Stomach (tissue), 4 donors: Measurements from ENCODE around the gene DNAJC6.

Experiments used
- EP300 ChIP-seq: sonication (generic); formaldehyde crosslinking; IDR thresholded peaks from one replicate; pipeline ENCODE4 v1.6.1; 2017; ENCODE audit warnings: antibody characterized with exemption
- POLR2A ChIP-seq, 4 donors: fragments of 450-650 bp; IDR thresholded peaks; one replicate each; pipeline ENCODE4 v1.6.1; 2016; ENCODE audit warnings: antibody characterized with exemption in 4 of 4, control low read depth in 2 of 4, mild to moderate bottlenecking in 1 of 4, moderate library complexity in 1 of 4
- POLR2AphosphoS5 ChIP-seq, 3 donors: sonication (generic); formaldehyde crosslinking; IDR thresholded peaks; one replicate each; pipeline ENCODE4 v1.6.1; 2016; ENCODE audit warnings: antibody characterized with exemption in 3 of 3
- TF ChIP-seq, protein P1 (sequence below), 7 experiments: fragments of 450-650 bp in 4 of 7; fragments of 200-600 bp in 3 of 7; sonication (generic) in 3 of 7; IDR thresholded peaks; one replicate each; pipeline ENCODE4 v1.5.1; 2016 to 2019; ENCODE audit warnings: antibody characterized with exemption in 7 of 7, control low read depth in 2 of 7, mild to moderate bottlenecking in 1 of 7

GRCh38 chr1:65423884-65424572, 114.7 kb downstream of the DNAJC6 start:
- TF ChIP-seq, protein P1, sequence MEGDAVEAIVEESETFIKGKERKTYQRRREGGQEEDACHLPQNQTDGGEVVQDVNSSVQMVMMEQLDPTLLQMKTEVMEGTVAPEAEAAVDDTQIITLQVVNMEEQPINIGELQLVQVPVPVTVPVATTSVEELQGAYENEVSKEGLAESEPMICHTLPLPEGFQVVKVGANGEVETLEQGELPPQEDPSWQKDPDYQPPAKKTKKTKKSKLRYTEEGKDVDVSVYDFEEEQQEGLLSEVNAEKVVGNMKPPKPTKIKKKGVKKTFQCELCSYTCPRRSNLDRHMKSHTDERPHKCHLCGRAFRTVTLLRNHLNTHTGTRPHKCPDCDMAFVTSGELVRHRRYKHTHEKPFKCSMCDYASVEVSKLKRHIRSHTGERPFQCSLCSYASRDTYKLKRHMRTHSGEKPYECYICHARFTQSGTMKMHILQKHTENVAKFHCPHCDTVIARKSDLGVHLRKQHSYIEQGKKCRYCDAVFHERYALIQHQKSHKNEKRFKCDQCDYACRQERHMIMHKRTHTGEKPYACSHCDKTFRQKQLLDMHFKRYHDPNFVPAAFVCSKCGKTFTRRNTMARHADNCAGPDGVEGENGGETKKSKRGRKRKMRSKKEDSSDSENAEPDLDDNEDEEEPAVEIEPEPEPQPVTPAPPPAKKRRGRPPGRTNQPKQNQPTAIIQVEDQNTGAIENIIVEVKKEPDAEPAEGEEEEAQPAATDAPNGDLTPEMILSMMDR (IDR thresholded peaks at IDR 0.05): no peak
- TF ChIP-seq POLR2A (IDR thresholded peaks at IDR 0.05) (no peak), POLR2AphosphoS5 (IDR thresholded peaks at IDR 0.05) (no peak), EP300 (no peak)
